HepG2 (cell line): ENCODE results near the gene ID4. TPM values are rescaled to one million over a fixed set of nuclear protein-coding genes. Genes with fewer than 3 reads are reported as not detected.

Source experiments
- RFX5 ChIP-seq: IDR thresholded peaks from 2 replicates; pipeline ENCODE4 v1.6.1; 2011; ENCODE audit warnings: low read depth, low read length, improper control_type of control experiment
- TCF12 ChIP-seq, 2 experiments: fragments of 450-650 bp in 1 of 2; sonication (generic) in 1 of 2; formaldehyde crosslinking in 1 of 2; IDR thresholded peaks; 2 replicates each; pipeline versions ENCODE4 v1.6.1 to v1.8.0; 2017 to 2022; ENCODE audit warnings: antibody characterized with exemption in 1 of 2, mild to moderate bottlenecking in 1 of 2, missing genetic modification reagents in 1 of 2, moderate library complexity in 1 of 2
- ZNF17 ChIP-seq: sonication (generic); formaldehyde crosslinking; IDR thresholded peaks from 2 replicates; pipeline ENCODE4 v1.5.0; 2020; ENCODE audit warnings: mild to moderate bottlenecking, missing genetic modification reagents
- ZNF780A ChIP-seq: sonication (generic); formaldehyde crosslinking; IDR thresholded peaks from 2 replicates; pipeline ENCODE4 v1.8.0; 2022; ENCODE audit warnings: mild to moderate bottlenecking, missing genetic modification reagents, moderate library complexity
- polyA plus RNA-seq, 8 experiments: library from polyadenylated mRNA; depleted of rRNA in 3 of 8; stranded (reverse) in 7 of 8; unstranded in 1 of 8; fragments of >200 nt; fragmentation: Illumina TruSeq in 4 of 8; extraction: Trizol in 4 of 8; gene quantifications; 2 replicates each; pipeline versions ENCODE4 v1.2.1 to v1.2.3, GENCODE V29; 2011 to 2016; ENCODE audit warnings: low read depth in 4 of 8, missing spikeins in 1 of 8, mixed read lengths in 1 of 8; ENCODE audit not compliant: insufficient read depth in 1 of 8
- total RNA-seq, 5 experiments: library from RNA; depleted of rRNA; stranded (reverse); fragments of >200 nt; fragmentation: Illumina TruSeq; extraction: Trizol; gene quantifications; 2 replicates each; pipeline ENCODE4 v1.2.3, GENCODE V29; 2016; ENCODE audit warnings: low read depth in 1 of 5
- TF ChIP-seq, protein P1 (sequence below), 2 experiments: fragments of 450-650 bp in 1 of 2; sonication (generic) in 1 of 2; formaldehyde crosslinking in 1 of 2; IDR thresholded peaks; 2 replicates each; pipeline versions ENCODE4 v1.6.1 to v1.8.0; 2016 to 2022; ENCODE audit warnings: antibody characterized with exemption in 1 of 2, mild to moderate bottlenecking in 1 of 2, missing genetic modification reagents in 1 of 2
- TF ChIP-seq, protein P2 (sequence below): sonication (generic); formaldehyde crosslinking; IDR thresholded peaks from one replicate; pipeline ENCODE4 v1.5.1; 2020; ENCODE audit warnings: mild to moderate bottlenecking, missing genetic modification reagents; ENCODE audit errors: not compliant biosample characterization
- TF ChIP-seq, protein P3 (sequence below): sonication (generic); formaldehyde crosslinking; IDR thresholded peaks from 2 replicates; pipeline ENCODE4 v1.8.0; 2022; ENCODE audit warnings: mild to moderate bottlenecking, missing genetic modification reagents

ID4 gene
- total and polyA plus RNA-seq, 2 of the 13 experiments (the other 11 are each of a cell fraction or from before 2014, with no cell fraction given), result 0.20 to 0.44 TPM

DNA sequence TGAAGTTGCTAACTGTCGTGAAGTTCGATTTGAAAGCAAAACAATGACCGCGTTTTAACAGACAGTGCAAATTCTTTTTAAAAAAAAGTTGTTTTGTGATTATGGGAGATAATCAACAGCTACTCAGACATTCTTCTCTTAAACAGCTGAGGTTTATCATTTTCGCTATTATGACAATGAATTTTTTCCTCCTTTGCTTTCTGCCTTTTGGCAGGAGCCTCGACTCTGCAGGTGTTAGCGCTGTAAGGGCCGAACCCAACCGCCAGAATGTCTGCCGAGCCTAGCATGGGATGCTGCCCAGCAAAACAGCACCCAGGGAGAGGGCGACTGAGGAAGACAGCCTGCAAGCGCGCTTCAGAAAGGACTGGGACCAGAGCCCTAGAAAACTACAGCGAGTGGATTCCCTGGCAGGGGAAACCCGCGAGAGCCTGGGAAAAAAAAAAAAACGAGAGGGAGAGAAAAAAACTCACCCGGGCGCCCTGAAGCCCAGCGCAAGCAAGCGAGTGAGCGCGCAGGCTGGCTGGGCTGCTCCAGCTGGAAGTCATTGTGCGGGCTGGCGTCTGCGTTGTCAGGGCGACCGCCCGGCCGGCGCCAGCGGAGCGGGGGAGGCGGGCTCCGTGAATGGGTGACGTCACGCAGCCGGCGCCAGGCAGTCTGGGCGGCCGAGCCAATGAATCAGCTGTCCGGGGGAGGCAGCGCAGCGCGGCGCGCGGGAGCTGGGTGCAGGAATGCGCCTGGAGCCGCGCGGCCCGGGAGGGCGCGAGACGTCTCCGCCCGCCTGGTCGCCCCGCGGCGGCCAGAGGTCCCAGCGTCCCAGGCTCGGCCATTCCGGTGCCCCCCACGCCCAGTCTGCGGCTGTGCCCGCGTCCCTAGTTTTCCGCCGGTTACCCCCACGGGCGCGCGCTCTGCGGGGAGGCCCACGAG lies 32.7 kb upstream of the ID4 start (continued):
- TF ChIP-seq, protein P1, sequence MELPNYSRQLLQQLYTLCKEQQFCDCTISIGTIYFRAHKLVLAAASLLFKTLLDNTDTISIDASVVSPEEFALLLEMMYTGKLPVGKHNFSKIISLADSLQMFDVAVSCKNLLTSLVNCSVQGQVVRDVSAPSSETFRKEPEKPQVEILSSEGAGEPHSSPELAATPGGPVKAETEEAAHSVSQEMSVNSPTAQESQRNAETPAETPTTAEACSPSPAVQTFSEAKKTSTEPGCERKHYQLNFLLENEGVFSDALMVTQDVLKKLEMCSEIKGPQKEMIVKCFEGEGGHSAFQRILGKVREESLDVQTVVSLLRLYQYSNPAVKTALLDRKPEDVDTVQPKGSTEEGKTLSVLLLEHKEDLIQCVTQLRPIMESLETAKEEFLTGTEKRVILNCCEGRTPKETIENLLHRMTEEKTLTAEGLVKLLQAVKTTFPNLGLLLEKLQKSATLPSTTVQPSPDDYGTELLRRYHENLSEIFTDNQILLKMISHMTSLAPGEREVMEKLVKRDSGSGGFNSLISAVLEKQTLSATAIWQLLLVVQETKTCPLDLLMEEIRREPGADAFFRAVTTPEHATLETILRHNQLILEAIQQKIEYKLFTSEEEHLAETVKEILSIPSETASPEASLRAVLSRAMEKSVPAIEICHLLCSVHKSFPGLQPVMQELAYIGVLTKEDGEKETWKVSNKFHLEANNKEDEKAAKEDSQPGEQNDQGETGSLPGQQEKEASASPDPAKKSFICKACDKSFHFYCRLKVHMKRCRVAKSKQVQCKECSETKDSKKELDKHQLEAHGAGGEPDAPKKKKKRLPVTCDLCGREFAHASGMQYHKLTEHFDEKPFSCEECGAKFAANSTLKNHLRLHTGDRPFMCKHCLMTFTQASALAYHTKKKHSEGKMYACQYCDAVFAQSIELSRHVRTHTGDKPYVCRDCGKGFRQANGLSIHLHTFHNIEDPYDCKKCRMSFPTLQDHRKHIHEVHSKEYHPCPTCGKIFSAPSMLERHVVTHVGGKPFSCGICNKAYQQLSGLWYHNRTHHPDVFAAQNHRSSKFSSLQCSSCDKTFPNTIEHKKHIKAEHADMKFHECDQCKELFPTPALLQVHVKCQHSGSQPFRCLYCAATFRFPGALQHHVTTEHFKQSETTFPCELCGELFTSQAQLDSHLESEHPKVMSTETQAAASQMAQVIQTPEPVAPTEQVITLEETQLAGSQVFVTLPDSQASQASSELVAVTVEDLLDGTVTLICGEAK (IDR thresholded peaks at IDR 0.05), result no peak
- TF ChIP-seq, protein P1 (CRISPR knock-in tag; IDR thresholded peaks at IDR 0.05), result peak; percentile 87
- TF ChIP-seq, protein P2, sequence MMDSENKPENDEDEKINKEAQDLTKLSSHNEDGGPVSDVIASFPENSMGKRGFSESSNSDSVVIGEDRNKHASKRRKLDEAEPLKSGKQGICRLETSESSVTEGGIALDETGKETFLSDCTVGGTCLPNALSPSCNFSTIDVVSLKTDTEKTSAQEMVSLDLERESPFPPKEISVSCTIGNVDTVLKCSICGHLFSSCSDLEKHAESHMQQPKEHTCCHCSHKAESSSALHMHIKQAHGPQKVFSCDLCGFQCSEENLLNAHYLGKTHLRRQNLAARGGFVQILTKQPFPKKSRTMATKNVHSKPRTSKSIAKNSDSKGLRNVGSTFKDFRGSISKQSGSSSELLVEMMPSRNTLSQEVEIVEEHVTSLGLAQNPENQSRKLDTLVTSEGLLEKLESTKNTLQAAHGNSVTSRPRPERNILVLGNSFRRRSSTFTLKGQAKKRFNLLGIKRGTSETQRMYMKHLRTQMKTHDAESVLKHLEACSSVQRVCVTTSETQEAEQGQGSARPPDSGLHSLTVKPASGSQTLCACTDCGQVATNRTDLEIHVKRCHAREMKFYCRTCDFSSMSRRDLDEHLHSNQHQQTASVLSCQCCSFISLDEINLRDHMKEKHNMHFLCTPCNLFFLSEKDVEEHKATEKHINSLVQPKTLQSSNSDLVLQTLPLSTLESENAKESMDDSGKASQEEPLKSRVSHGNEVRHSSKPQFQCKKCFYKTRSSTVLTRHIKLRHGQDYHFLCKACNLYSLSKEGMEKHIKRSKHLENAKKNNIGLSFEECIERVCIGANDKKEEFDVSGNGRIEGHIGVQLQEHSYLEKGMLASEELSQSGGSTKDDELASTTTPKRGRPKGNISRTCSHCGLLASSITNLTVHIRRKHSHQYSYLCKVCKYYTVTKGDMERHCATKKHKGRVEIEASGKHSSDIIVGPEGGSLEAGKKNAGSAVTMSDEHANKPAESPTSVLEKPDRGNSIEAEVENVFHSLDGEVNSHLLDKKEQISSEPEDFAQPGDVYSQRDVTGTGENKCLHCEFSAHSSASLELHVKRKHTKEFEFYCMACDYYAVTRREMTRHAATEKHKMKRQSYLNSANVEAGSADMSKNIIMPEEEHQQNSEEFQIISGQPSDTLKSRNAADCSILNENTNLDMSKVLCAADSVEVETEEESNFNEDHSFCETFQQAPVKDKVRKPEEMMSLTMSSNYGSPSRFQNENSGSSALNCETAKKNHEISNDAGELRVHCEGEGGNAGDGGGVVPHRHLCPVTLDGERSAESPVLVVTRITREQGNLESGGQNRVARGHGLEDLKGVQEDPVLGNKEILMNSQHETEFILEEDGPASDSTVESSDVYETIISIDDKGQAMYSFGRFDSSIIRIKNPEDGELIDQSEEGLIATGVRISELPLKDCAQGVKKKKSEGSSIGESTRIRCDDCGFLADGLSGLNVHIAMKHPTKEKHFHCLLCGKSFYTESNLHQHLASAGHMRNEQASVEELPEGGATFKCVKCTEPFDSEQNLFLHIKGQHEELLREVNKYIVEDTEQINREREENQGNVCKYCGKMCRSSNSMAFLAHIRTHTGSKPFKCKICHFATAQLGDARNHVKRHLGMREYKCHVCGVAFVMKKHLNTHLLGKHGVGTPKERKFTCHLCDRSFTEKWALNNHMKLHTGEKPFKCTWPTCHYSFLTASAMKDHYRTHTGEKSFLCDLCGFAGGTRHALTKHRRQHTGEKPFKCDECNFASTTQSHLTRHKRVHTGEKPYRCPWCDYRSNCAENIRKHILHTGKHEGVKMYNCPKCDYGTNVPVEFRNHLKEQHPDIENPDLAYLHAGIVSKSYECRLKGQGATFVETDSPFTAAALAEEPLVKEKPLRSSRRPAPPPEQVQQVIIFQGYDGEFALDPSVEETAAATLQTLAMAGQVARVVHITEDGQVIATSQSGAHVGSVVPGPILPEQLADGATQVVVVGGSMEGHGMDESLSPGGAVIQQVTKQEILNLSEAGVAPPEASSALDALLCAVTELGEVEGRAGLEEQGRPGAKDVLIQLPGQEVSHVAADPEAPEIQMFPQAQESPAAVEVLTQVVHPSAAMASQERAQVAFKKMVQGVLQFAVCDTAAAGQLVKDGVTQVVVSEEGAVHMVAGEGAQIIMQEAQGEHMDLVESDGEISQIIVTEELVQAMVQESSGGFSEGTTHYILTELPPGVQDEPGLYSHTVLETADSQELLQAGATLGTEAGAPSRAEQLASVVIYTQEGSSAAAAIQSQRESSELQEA (CRISPR knock-in tag), result peak; percentile 59
- TF ChIP-seq ZNF17 (CRISPR knock-in tag) (no peak), ZNF780A (no peak), TCF12 (IDR thresholded peaks at IDR 0.05) (no peak), TCF12 (CRISPR knock-in tag; IDR thresholded peaks at IDR 0.05) (peak; percentile 62; the same call in 1 of the 2 replicates), RFX5 (peak; percentile 83)
- TF ChIP-seq, protein P3, sequence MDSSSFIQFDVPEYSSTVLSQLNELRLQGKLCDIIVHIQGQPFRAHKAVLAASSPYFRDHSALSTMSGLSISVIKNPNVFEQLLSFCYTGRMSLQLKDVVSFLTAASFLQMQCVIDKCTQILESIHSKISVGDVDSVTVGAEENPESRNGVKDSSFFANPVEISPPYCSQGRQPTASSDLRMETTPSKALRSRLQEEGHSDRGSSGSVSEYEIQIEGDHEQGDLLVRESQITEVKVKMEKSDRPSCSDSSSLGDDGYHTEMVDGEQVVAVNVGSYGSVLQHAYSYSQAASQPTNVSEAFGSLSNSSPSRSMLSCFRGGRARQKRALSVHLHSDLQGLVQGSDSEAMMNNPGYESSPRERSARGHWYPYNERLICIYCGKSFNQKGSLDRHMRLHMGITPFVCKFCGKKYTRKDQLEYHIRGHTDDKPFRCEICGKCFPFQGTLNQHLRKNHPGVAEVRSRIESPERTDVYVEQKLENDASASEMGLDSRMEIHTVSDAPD (CRISPR knock-in tag), result peak; percentile 16; the same call in 1 of the 2 replicates
